Right forelimb (tissue), 1 donor: Measurements from ENCODE around the gene AKAP11.

Source experiments
- DNase-seq: peaks from one replicate; pipeline ENCODE4 v3.0.0-alpha.2; 2018

Gene AKAP11

GRCh38 chr13:42275506-42275905 lies 3.6 kb downstream of the AKAP11 start:
- no peak for DNase-seq

- no peak for DNase-seq
Observed at GRCh38 chr13:42276683-42277082, 4.7 kb downstream of the AKAP11 start.

GRCh38 chr13:42277618-42278276 lies 5.8 kb downstream of the AKAP11 start:
- DNase-seq = no peak

- DNase-seq = no peak
Observed at GRCh38 chr13:42279080-42279479, 7.1 kb downstream of the AKAP11 start.

GRCh38 chr13:42279986-42280385 lies 8.0 kb downstream of the AKAP11 start:
- DNase-seq = no peak

- DNase-seq = no peak
Observed at GRCh38 chr13:42280537-42280936, 8.6 kb downstream of the AKAP11 start.

- DNase-seq = no peak
Observed at GRCh38 chr13:42283574-42283973, 11.6 kb downstream of the AKAP11 start.

- no peak for DNase-seq
Observed at GRCh38 chr13:42284068-42284467, 12.1 kb downstream of the AKAP11 start.

- no peak for DNase-seq
Observed at GRCh38 chr13:42298392-42298791, 26.4 kb downstream of the AKAP11 start.

GRCh38 chr13:42305503-42305902 lies 33.6 kb downstream of the AKAP11 start:
- DNase-seq = no peak

GRCh38 chr13:42307461-42307860 lies 35.5 kb downstream of the AKAP11 start:
- DNase-seq = no peak

- DNase-seq = no peak
Observed at GRCh38 chr13:42312817-42313431, 41.0 kb downstream of the AKAP11 start.

GRCh38 chr13:42318570-42318969 lies 46.6 kb downstream of the AKAP11 start:
- no peak for DNase-seq

GRCh38 chr13:42320375-42320787 lies 48.4 kb downstream of the AKAP11 start:
- no peak for DNase-seq

- no peak for DNase-seq
Observed at GRCh38 chr13:42322806-42323205, 50.9 kb downstream of the AKAP11 start.

GRCh38 chr13:42324704-42325103 lies 52.8 kb downstream of the AKAP11 start:
- DNase-seq = no peak

- DNase-seq = no peak
Observed at GRCh38 chr13:42327725-42328124, 55.8 kb downstream of the AKAP11 start.

- no peak for DNase-seq
Observed at GRCh38 chr13:42328672-42329071, 56.7 kb downstream of the AKAP11 start.

GRCh38 chr13:42329239-42329638 lies 57.3 kb downstream of the AKAP11 start:
- no peak for DNase-seq

GRCh38 chr13:42331009-42331408 lies 59.1 kb downstream of the AKAP11 start:
- no peak for DNase-seq

- DNase-seq = no peak
Observed at GRCh38 chr13:42333613-42334328, 61.8 kb downstream of the AKAP11 start.

- no peak for DNase-seq
Observed at GRCh38 chr13:42334329-42334706, 62.4 kb downstream of the AKAP11 start.

GRCh38 chr13:42337808-42338600 lies 66.1 kb downstream of the AKAP11 start:
- DNase-seq = no peak
